Measurements from ENCODE around the gene EDIL3. TPM values are rescaled to one million over a fixed set of nuclear protein-coding genes. Genes with fewer than 3 reads are reported as not detected.

EDIL3 gene
- total RNA-seq, 6 experiments from 2014 or later, result 3.0 to 52.7 (median 47.5) TPM

GRCh38 chr5:84273517-84273883 lies 111.2 kb downstream of the EDIL3 start:
- no peak for TF ChIP-seq CTCF (IDR thresholded peaks at IDR 0.05)
- Mint-ChIP-seq H3K27ac (no peak overlapping the region), H3K27me3 (ENCODE audit: insufficient read depth) (no peaks in the 10 kb centered on the region), H3K36me3 (ENCODE audit: low read depth) (no peaks in the 10 kb centered on the region), H3K4me3 (no peak overlapping the region), H3K9me3 (peaks cover 8% of the 10 kb centered on the region; the same call in 1 of the 2 replicates), H3K4me1 (ENCODE audit: low read depth) (peaks cover 6% of the 10 kb centered on the region; the same call in 1 of the 2 replicates)
- no peak for DNase-seq

GRCh38 chr5:84272771-84273516 lies 111.7 kb downstream of the EDIL3 start:
- Mint-ChIP-seq H3K4me1 (ENCODE audit: low read depth) (peaks cover under 1% of the 10 kb centered on the region; the same call in 1 of the 2 replicates), H3K36me3 (ENCODE audit: low read depth) (no peaks in the 10 kb centered on the region), H3K27me3 (ENCODE audit: insufficient read depth) (no peaks in the 10 kb centered on the region), H3K27ac (no peak overlapping the region), H3K9me3 (peaks cover 2% of the 10 kb centered on the region; the same call in 1 of the 2 replicates), H3K4me3 (no peak overlapping the region)
- TF ChIP-seq CTCF (IDR thresholded peaks at IDR 0.05), result no peak
- DNase-seq, result no peak

GRCh38 chr5:84265739-84266550 lies 118.7 kb downstream of the EDIL3 start:
- H3K4me3 Mint-ChIP-seq, result no peak overlapping the region
- H3K36me3 Mint-ChIP-seq (ENCODE audit: low read depth), result peaks cover 5% of the 10 kb centered on the region; the same call in 1 of the 2 replicates
- H3K27ac Mint-ChIP-seq, result no peak overlapping the region
- no peak for TF ChIP-seq CTCF (IDR thresholded peaks at IDR 0.05)
- no peaks in the 10 kb centered on the region for H3K27me3 Mint-ChIP-seq (ENCODE audit: insufficient read depth)
- peaks cover 16% of the 10 kb centered on the region for H3K9me3 Mint-ChIP-seq
- no peaks in the 10 kb centered on the region for H3K4me1 Mint-ChIP-seq (ENCODE audit: low read depth)
- DNase-seq, result no peak

GRCh38 chr5:84265130-84265529 lies 119.5 kb downstream of the EDIL3 start:
- DNase-seq, result no peak
- no peak for TF ChIP-seq CTCF (IDR thresholded peaks at IDR 0.05)
- no peaks in the 10 kb centered on the region for H3K27me3 Mint-ChIP-seq (ENCODE audit: insufficient read depth)

GRCh38 chr5:84260939-84261338 lies 123.7 kb downstream of the EDIL3 start:
- H3K9me3 Mint-ChIP-seq, result peaks cover 16% of the 10 kb centered on the region
- no peak overlapping the region for H3K4me3 Mint-ChIP-seq
- no peaks in the 10 kb centered on the region; the same call in 1 of the 2 replicates for H3K36me3 Mint-ChIP-seq (ENCODE audit: low read depth)
- H3K4me1 Mint-ChIP-seq (ENCODE audit: low read depth), result no peaks in the 10 kb centered on the region; the same call in 1 of the 2 replicates
- H3K27me3 Mint-ChIP-seq (ENCODE audit: insufficient read depth), result no peaks in the 10 kb centered on the region
- DNase-seq, result no peak
- no peak overlapping the region for H3K27ac Mint-ChIP-seq
- TF ChIP-seq CTCF (IDR thresholded peaks at IDR 0.05), result no peak

More at GRCh38 chr5:84265130-84265529, 119.5 kb downstream of the EDIL3 start:
- Mint-ChIP-seq H3K27ac (no peak overlapping the region), H3K4me3 (no peak overlapping the region), H3K36me3 (ENCODE audit: low read depth) (peaks cover 5% of the 10 kb centered on the region; the same call in 1 of the 2 replicates), H3K4me1 (ENCODE audit: low read depth) (no peaks in the 10 kb centered on the region), H3K9me3 (peaks cover 16% of the 10 kb centered on the region)

All from HFFc6 (cell line).